HG02852 (cell line): Measurements from ENCODE around the gene PPP1R16B.
"Not testable (repeated sequence)": the region's sequence is repeated elsewhere in the genome, so short reads cannot be mapped to it uniquely, and the experiment has no call there.

Experiments
- ATAC-seq: cut with Tn5 transposase; IDR thresholded peaks from one replicate; pipeline ENCODE4 v1.9.1; 2021; ENCODE audit warnings: mild to moderate bottlenecking, moderate library complexity; ENCODE audit not compliant: unreplicated experiment

PPP1R16B gene

DNA sequence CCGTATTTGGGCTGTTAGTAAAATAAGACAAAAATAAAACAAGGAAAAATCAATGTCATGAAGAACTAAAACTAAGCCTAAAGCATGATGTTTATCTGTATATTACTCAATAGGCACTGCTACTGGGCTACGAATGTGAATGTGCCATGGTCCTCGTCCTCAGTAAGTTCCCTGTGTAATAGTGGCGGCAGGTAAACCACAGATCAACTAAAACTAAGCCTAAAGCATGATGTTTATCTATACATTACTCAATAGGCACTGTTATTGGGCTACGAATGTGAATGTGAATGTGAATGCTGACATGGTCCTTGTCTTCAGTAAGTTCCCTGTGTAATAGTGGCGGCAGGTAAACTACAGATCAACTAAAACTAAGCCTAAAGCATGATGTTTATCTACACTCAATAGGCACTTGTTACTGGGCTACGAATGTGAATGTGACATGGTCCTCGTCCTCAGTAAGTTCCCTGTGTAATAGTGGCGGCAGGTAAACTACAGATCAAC, 154.7 kb downstream of the PPP1R16B start:
- not testable (repeated sequence) for ATAC-seq

- no peak for ATAC-seq
Measured at GRCh38 chr20:38961530-38962043, 156.1 kb downstream of the PPP1R16B start.

DNA sequence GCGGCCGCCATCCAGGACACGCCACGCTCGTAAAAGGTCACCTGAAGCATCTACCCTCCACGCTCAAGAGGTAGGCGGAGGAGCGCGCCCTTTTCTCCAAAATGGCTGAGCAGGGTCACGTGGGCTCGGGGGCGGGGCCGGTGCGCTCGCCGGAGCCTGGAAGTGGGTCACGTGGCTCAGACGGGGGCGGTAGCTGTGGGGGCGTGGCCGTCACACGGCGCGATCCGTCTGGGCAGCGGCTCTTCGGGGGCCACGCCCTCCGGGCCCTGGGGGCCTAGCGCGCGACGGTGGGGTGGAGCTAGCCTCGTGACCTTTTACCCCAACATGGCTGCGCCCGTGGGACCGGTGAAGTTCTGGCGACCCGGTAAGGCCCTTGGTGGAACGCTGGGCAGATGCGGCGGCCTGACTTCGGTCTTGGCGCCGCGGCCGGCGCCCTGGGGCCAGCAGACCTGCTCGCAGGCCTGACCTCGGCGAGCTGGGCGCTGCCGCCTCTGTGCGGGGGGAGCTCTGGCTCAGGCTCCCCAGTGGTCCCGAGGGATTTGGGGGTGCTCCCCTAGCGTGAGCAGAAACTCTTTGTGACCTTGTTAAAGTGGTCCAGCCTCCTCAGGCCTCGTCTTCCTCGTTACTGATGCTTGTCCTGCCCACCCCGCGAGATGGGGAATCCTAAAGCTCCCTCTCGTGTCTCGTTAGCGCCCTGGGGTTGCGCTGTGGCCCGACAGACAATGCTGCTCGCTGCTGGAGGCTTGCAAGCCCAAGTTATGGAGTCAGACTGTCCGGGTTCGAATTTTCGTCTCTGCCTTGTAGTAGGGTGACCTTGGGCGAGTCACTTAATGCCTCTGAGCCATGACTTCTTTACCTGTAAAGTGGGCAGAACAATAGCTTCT, 156.8 kb downstream of the PPP1R16B start, which contains the start of gene DHX35:
Gene DHX35, plus strand, starts transcription at position 301 of the 884 bp plus-strand sequence. Its CDS starts 24 bp downstream, at position 325.
- ATAC-seq = peak; percentile 98

DNA sequence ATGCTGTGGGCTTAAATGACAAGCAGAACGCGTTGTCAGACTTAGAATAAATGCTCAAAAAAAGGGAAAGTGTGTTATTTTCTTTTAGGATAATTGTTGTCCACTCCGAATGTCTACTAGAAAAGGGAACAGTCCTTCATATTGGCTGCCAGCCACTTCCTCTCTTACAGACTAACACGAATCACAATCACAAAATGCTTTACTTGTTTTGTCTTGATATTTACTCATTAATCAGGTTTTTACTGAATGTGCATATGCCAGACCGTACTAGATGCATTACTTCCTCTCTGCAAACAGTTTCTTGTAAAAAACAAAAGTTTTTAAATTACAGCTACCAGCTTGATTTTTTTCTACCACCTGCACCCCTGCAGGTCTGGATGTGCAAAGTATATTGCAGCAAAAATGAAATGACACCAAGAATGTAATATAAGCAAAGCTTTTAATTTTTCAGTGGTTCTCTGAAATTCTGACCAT, 157.5 kb downstream of the PPP1R16B start:
- ATAC-seq = no peak

GRCh38 chr20:38963745-38964144, 158.2 kb downstream of the PPP1R16B start:
- no peak for ATAC-seq

DNA sequence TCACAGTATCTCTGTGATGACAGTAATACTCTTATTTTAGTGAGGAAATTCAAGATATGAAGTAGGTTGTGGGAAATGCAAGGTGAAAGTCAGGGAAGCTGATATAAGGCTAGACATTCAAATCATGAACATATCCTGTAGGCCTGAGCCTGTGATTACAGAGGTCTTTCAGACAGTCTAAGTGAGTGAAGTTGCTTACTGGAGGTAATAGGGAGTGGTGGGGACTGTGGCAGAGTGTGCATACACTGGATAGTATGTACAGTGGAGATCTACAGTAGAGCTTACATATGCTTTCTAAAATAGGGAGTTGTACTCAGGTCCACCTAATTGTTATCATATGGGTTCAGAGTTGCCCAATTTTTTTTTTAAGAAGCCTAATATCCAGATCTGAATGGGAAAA, 159.8 kb downstream of the PPP1R16B start:
- no peak for ATAC-seq

DNA sequence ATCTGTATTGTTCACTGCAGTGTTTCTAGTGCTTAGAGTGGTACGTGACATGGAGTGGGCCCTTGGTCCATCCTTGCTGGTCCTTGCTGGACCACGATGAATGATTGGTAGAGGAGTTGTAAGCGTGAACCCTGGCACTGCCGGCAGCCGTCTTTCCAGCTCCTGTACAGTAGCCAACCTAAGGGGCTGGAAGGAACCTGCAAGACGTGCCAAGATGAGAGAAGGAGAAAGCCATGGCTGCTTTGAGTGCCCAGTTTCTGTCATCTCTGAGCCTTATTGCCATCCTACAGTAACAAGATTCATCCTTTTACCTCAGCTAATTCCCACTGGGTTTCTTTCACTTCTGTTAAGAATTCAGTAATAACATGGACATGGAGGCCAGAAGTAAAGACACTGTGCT, 162.6 kb downstream of the PPP1R16B start:
- no peak for ATAC-seq

DNA sequence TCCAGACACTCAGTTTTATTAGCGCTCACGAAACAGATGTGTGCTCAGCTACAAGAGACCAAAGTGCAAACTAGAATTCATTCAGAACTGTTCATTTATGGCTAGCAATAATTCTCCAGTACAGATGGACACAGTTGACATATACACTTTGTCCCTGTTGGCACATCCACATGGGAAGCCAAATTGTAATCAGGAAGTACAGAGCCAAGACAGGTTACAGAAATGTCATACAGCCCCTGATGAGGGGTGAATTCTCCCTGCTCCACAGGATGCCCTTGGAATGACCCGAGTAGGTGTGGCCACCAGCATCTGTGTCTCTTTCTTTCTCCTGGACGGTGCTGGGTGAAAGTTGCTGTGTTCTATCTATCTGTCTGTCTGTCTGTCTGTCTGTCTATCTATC, 164.2 kb downstream of the PPP1R16B start:
- no peak for ATAC-seq

DNA sequence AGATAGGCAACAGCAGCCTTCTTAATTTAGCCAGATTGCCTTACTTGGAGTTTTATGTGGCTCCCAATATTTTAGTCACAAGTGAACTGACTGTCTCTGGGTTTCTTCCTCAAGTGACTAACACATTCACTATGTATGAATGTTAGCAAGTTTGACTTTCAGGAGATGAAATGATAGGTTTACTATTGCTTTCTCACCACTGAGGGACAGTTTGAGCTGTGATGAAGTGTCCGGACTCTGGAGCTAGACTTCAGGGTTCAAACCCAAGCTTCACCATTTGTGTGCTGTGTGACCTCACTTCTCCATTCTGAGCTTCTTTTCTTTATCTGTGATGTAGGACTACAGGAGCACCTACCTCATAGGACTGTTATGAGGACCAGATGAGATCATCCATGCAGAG, 164.8 kb downstream of the PPP1R16B start:
- no peak for ATAC-seq
